ENCODE results near the gene ARHGEF3.
A peak's percentile ranks its signal among the peaks of the same experiment; 100 is the strongest.

ARHGEF3 gene

GRCh38 chr3:56795097-56795828 is 6.5 kb downstream of the ARHGEF3 start:
- DNase-seq = no peak

GRCh38 chr3:56792193-56792592 is 9.6 kb downstream of the ARHGEF3 start:
- DNase-seq = no peak

DNA sequence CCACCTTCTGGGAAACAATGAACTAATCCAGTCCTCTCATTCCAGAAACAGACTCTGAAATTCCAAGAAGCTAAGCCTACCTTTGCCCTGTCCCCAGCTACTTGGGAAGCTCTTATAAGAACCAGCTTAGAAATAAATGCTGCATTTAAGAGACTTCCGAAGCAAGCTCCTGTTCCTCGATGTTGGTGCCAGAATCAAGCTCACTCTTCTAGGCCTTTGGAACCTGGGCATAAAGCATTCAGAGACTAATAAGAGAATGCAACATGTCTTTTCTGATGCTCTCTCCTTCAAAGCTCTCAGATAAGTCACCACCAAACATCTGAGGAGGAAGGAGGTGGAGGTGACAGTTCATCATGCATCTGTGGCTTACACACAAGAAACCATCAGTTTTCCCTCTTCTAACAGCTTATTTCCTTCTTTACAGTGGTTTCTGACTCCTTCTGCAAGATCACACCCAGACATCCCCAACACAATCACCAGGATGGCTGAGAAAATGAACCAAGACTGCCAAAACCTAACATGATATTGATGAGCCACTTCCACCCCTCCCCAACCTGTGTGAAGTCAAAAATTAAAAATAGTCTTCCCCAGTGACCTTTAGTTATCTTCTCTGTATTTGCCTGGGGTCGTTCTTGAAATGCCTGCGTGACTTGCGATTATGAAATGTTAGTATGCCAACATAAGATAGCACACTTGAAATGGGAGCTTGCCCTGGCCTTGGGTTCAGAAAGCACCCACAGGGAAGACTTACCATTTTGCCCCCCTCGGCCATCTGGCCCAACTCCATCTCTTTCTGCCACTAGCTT is 11.5 kb downstream of the ARHGEF3 start:
- DNase-seq = no peak

GRCh38 chr3:56789076-56789475 is 12.7 kb downstream of the ARHGEF3 start:
- no peak for DNase-seq

GRCh38 chr3:56788521-56788920 is 13.2 kb downstream of the ARHGEF3 start:
- no peak for DNase-seq

DNA sequence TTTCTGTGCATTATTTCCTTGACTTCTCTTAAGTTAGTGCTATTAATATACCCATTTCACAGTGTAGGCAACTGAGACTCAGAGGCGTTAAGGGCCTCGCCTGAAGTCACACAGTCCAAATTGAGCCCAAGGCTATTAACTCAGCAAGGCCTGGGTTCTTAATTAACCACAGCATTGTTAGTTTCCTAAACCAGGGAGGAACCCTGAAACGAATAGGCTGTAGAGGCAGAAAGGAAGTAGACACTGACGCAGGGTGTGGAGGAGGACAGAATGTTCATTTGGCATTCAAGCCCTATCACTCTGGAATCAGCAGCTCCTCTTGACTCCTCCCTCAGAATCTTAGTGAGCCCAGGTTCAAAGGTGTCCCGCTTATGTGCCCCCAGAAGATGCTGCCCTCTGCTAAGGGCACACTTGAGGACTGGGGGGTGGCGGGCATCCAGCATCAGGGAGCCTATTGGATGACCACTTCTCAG is 13.9 kb downstream of the ARHGEF3 start:
- no peak for DNase-seq

- DNase-seq = no peak
Observed at GRCh38 chr3:56787258-56787775, 14.4 kb downstream of the ARHGEF3 start.

DNA sequence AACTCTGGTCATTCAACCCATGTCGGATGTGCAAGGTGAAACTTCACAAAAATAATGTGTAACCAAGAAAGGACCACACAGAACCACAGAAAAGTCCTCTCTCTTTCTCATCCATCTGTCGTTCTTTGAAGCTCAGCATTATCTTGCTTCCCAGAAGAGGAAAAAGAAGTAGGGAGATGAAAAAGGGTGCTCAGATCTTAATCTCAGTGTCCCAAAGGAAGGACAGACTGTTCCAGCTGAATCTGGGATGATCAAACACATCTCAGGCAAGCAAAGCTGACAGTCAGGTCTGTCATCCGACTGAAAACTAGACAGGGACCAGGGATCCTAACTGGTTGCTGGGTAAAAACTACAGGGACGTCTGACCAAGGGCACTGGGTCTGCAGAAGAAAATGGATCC is 16.2 kb downstream of the ARHGEF3 start:
- DNase-seq = no peak

- no peak for DNase-seq
Observed at GRCh38 chr3:56784448-56785001, 17.2 kb downstream of the ARHGEF3 start.

DNA sequence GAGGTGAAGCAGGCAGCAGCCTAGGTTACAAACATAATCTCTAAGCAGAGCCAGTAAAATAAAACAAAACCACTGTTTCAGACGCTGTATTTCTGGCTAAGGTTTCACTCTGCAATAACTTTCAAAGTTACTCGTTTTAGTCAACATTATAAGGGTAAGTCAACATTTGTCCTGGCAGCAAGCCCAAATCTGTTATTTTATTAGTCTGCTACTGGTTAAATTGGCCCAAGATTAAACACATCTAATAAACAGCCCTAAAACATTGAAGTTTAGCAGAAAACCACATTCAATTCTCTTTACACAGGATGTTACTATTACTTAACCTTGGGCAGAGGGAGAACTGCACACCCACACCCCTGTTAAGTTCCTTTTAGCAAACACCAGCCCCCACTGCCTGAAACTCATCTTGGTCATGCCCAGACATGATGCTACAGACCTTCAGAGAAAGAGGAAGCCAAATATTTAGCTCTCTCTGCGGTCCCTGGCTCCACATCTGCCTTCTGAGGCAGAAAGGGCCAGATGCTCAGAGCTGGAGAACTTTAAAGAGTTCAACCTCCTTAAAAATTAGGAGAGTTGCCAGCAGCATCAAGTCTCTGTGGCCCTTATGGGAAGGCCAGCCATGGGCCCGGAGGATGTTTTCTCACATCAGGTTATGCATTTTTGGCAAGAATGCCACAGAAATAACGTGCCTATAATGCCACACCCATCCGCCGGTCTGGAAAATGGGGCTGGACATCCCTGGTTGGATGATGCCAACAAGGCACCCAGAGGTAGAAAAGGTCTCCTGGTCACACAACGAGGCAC is 17.9 kb downstream of the ARHGEF3 start:
- DNase-seq = peak; percentile 71

- no peak for DNase-seq
Observed at GRCh38 chr3:56782906-56783305, 18.8 kb downstream of the ARHGEF3 start.

DNA sequence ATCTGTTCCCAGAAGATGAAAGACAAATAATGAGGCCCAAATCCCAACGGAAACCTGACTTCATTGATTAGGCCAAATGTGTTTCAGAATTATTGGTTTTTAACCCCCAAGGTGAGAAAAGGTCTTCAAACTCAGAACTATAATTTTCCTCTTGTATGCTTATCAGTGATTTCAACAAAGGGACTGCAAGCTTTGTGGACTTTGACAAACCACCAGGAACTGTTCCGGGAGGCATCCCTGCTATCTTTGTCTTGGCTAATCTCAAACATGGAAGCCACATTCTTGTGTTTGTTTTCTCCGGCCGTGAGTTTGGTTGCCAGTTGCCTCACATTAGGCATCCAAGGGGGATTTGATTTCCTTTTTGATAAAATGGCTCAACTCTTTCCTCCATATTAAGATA is 19.5 kb downstream of the ARHGEF3 start:
- no peak for DNase-seq

DNA sequence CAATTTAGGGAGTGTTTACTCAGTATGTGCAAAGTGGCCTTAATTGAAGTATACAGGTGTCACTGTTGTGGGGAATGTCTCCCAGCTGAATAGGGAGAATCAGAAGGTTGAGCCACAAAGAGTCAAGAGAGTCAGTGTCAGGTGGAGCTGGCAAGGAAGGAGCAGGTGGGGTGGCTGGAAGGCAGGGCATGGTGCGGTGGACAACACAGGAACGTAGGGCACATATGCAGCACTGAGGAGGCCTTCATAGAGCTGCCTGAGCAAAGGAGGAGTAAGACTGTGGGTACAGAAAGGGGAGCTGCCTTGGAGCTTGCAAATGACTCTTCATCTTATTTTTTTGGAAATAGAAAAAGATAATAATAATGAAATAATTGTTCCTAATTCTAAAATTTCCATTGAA is 20.0 kb downstream of the ARHGEF3 start:
- no peak for DNase-seq

DNA sequence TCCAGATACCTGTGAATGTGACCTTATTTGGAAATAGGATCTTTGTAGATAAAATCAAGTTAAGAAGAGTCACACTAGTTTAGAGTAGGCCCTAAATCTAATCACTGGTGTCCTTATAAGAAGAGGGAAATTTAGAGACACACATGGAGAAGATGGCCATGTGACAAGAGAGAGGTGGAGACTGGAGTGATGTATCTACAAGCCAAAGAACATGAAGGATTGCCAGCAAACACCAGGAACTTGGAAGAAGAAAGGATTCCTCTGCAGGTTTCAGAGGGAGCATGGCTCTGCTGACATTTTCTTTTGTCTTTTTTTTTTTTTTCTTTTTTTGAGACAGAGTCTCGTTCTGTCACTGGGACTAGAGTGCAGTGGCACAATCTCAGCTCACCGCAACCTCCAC is 20.8 kb downstream of the ARHGEF3 start:
- no peak for DNase-seq

- no peak for DNase-seq
Observed at GRCh38 chr3:56778893-56779292, 22.9 kb downstream of the ARHGEF3 start.

DNA sequence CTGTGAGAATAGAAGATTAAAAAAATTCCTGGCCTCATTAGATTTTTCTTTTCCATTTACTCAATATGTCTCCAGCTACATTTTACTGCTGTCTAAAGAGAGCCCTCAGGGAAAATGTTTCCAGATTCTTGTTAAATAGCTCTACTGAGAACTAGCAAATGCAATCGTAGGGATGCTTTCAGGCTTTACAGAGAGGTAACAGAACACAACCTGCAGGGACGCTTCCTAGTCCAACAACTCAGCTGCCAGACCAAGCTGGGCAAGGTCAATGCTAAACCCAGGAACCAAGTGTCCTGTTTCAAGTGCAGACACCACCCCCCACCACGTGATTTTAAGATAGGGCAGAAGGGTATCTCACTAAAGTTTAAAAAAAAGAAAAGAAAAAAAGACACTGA is 25.2 kb downstream of the ARHGEF3 start:
- DNase-seq = no peak

- no peak for DNase-seq
Observed at GRCh38 chr3:56775838-56776555, 25.8 kb downstream of the ARHGEF3 start.

DNA sequence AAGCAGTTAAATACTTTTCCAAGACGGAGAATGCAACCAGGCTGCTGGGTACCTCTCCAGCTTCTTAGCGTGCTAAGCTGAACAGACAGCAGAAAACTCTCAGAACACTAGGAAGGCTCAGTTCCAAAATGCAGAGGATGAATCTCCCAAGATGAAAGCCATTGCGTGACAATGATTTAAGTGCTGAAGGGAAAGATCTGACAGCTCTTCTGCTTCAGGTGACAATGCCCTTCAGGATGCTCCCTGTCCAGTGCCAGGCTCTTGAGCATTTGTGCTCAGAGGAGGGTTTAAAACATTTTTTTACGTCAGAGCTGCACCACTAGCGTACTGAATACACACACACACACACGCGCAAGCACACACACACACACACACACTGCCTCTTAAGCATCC is 26.3 kb downstream of the ARHGEF3 start:
- no peak for DNase-seq

GRCh38 chr3:56773986-56774385 is 27.8 kb downstream of the ARHGEF3 start:
- no peak for DNase-seq

DNA sequence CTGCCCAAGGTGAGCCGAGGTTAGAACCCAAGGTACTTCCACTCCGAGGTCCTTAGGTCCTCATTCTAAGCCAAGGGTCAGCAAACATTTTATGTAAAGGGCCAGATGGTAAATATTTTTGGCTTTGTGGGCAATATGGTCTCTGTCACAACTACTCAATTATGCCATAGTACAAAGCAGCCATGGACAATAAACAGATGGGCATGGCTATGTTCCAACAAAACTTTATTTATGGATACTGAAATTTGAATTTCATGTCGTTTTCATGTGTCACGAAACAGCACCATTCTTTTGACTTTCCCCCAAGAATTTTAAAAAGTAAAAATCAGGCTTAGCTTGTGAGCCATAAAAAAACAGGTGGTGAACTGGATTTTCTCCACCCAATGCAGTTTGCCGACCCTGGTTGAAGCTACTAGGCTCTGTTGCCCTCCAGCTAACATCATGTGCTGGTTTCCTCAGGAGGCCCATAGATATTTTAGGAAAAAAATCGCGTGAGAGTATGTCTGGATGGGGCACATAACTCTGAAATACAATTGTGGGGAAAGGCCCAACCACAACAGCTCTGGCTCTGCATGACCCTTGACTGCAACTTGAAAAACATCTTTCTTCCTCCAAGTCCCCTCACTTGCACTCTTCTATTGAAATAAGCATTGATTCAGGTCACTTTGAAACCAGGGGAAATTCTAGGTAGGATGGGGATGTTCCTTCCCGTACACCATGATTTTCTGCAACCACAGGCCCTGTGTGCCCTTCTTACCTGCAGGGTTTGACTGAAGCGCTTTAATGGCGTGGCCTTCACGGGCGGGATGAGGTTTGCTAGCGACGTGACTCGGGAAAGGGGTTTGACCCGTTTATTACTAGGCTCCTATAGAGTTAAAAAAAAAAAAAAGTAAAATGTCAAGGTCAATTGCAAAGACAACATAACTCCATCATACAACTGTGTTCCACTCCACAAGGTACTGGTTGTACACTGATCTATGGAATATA is 28.5 kb downstream of the ARHGEF3 start:
- DNase-seq = no peak

- no peak for DNase-seq
Observed at GRCh38 chr3:56771376-56771775, 30.4 kb downstream of the ARHGEF3 start.

All from RPMI8226 (cell line).